ENCODE measurements around the gene HDAC10. TPM values are rescaled to one million over a fixed set of nuclear protein-coding genes. Genes with fewer than 3 reads are reported as not detected.

Gene HDAC10
- total and polyA plus RNA-seq, 10 of the 15 experiments (the other 5 are each of a cell fraction or from before 2014, with no cell fraction given): 0.26 to 48.6 (median 5.0) TPM

GRCh38 chr22:50227579-50228215, 23.4 kb downstream of the HDAC10 start (continued):
- TF ChIP-seq CEBPZ (IDR thresholded peaks at IDR 0.05; ENCODE audit: low read depth, low read length): no peak
- TF ChIP-seq YY1 (IDR thresholded peaks at IDR 0.05; ENCODE audit: low read depth, low read length): no peak
- TF ChIP-seq HDAC6 (IDR thresholded peaks at IDR 0.05; ENCODE audit: unreplicated experiment): no peak
- no peak for TF ChIP-seq ZSCAN29 (IDR thresholded peaks at IDR 0.05)
- no peak for TF ChIP-seq ZZZ3 (IDR thresholded peaks at IDR 0.05; ENCODE audit: control insufficient read depth, insufficient read length, low read depth)
- TF ChIP-seq EZH2 (IDR thresholded peaks at IDR 0.05; ENCODE audit: borderline replicate concordance, control insufficient read depth, low read depth, low read length): no peak
- no peak for TF ChIP-seq ASH2L (IDR thresholded peaks at IDR 0.05; ENCODE audit: borderline replicate concordance, low read depth)
- TF ChIP-seq ZNF24 (IDR thresholded peaks at IDR 0.05): no peak
- TF ChIP-seq CTCF (IDR thresholded peaks at IDR 0.05 in 2 of 3, conservative IDR thresholded peaks at IDR 0.05 in 1 of 3; ENCODE audit: control insufficient read depth in 2 of 3, extremely low read depth in 1 of 3, insufficient read depth in 1 of 3, low read depth in 3 of 3, low read length in 3 of 3): no peak
- no peak for TF ChIP-seq ZNF207 (IDR thresholded peaks at IDR 0.05; ENCODE audit: borderline replicate concordance)
- no peak for TF ChIP-seq LARP7 (IDR thresholded peaks at IDR 0.05)

Measured in GM12878 (cell line).